A549 treated with CpdA at 1 μM for 4 hours (cell line): ENCODE measurements around the gene CAPN10. TPM values are rescaled to one million over a fixed set of nuclear protein-coding genes. Genes with fewer than 3 reads are reported as not detected.

Source experiments
- total RNA-seq: library from RNA; stranded (reverse); fragments of 200-300 nt; extraction: Qiagen RNA extraction; gene quantifications from 5 replicates; pipeline ENCODE4 v1.2.3, GENCODE V29; 2022; ENCODE audit warnings: low read depth

Gene CAPN10, protein sequence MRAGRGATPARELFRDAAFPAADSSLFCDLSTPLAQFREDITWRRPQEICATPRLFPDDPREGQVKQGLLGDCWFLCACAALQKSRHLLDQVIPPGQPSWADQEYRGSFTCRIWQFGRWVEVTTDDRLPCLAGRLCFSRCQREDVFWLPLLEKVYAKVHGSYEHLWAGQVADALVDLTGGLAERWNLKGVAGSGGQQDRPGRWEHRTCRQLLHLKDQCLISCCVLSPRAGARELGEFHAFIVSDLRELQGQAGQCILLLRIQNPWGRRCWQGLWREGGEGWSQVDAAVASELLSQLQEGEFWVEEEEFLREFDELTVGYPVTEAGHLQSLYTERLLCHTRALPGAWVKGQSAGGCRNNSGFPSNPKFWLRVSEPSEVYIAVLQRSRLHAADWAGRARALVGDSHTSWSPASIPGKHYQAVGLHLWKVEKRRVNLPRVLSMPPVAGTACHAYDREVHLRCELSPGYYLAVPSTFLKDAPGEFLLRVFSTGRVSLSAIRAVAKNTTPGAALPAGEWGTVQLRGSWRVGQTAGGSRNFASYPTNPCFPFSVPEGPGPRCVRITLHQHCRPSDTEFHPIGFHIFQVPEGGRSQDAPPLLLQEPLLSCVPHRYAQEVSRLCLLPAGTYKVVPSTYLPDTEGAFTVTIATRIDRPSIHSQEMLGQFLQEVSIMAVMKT
- total RNA-seq, result 15.9 to 28.9 TPM (median 22.6 TPM) in 5 replicates

GRCh38 chr2:240586198-240586918, at the start of gene CAPN10:
Gene CAPN10 (plus strand): TSS chr2:240586734. CDS start chr2:240586912, 178 bp downstream.

GRCh38 chr2:240557808-240558207, 28.7 kb upstream of the CAPN10 start, which contains the start of gene ANKMY1:
Gene ANKMY1 (minus strand): TSS chr2:240557988. CDS start chr2:240557335, 653 bp downstream.

DNA sequence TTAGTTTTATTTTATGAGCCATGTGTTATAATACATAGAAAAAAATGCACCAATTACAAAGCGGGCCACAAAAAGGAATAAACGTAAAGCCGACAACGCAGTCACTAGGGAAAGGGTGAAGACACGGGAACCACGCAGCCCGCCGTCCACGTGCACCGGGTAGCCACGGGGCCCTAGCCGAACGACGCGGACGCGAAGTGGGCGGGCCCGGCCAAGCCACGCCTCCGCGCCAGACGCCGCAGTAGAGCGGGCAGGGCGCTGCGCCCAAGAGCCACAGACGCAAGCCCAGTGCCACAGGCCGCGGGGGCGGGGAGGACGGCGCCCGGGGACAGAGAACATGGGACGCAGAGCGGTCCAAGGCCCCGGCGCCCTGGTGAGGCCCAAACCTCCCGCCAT, 26.5 kb upstream of the CAPN10 start, which contains the start of gene DUSP28:
Gene DUSP28, plus strand, starts transcription at position 274 of the 396 bp plus-strand sequence. CDS start 328 bp downstream, outside the sequence.

DNA sequence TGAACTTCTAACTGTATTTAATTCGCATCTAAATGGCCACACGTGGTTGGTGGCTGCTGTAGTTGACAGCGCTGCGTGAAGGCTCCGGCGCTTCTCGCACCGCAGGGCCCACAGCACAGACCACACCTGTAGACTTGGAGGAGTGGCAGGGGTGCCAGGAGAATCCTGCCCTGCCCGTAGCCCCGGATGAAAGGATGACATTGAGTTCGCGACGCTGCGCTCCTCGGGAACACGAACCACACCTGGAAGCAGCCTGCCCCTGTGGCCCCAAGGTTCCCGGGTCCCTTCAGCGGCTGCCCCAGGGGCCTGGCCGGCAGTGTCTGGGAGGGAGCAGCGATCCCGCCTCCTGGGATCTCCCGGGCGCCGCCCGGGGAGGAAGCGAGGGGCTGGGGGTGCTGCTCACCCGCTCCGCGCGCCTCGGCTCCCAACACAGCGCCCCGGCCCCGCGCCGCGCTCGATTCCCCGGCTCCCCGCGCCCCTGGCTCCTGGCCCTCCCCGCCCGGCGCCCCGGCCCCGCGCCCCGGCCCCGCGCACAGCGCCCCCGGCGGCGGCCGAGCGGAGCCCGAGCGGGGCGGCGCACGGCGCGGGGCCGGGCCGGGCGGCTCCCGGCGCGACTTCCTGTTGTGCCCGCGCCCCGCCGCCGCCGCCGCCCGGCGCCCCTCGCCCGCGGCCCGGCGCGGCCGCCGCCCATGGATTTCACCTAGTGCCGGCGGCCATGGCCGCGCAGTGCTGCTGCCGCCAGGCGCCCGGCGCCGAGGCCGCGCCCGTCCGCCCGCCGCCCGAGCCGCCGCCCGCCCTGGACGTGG, 18.5 kb upstream of the CAPN10 start, which contains the start of gene RNPEPL1:
Gene RNPEPL1, plus strand, starts transcription at position 613 of the 806 bp plus-strand sequence. Its CDS starts 103 bp downstream, at position 716.

DNA sequence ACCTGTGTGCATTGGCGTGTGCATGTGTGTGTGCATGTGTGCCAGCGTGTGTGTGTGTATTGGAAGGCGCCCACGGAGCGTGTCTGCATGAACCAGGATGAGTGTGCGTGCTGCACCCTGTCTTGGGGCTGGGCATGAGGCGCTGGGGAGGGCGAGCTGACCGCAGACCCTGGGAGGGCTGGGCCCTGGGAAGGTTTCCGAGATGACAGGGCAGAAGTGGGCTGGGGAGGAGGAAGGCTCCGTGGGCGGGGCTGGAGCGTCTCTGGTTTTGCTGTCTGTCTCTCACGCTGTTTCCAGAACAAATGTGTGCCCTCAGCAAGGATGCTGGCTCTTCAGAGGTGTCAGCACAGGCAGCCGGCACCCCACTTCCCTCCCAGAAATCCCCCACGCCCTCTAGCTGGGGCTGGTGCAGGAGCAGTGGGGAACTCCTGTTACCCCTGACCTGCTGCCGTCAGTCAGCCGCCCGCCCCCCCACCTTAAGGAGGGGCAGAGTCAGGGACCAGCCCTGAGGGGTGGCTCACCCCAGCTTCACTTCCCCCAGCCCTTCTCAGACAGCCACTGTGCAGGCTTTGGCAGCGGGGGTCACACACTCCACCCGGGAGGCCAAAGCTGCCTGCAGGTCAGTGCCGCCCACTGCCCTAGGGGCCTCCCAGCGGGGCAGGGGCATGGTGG, 38.6 kb downstream of the CAPN10 start, which contains the start of gene GPR35:
Gene GPR35, plus strand, starts transcription at position 531 of the 672 bp plus-strand sequence. CDS start 4,473 bp downstream, outside the sequence.

Other genes starting within 250 kb of the CAPN10 start
- 159 to 215 TPM (median 202 TPM) in 5 replicates for gene GPC1, start 151.1 kb upstream of the CAPN10 start, total RNA-seq
- 8.2 to 14.5 TPM (median 11.5 TPM) in 5 replicates for gene ANKMY1, start 28.7 kb upstream of the CAPN10 start, total RNA-seq
- gene DUSP28, start 26.4 kb upstream of the CAPN10 start, total RNA-seq, result 3.9 to 8.3 TPM (median 7.5 TPM) in 5 replicates
- 47.6 to 71.8 TPM (median 65.4 TPM) in 5 replicates for gene RNPEPL1, start 18.2 kb upstream of the CAPN10 start, total RNA-seq
- gene GPR35, start 38.7 kb downstream of the CAPN10 start, total RNA-seq, result 0.40 to 1.3 TPM (median 0.93 TPM) in 5 replicates
- not detected in 5 replicates for gene AQP12B, start 96.2 kb downstream of the CAPN10 start, total RNA-seq
- gene AQP12A, start 105.1 kb downstream of the CAPN10 start, total RNA-seq, result not detected in 5 replicates
- gene KIF1A, start 233.5 kb downstream of the CAPN10 start, total RNA-seq, result 0.65 to 1.3 TPM (median 0.76 TPM) in 5 replicates